Measurements from ENCODE around the gene FNIP2.
"Not testable (repeated sequence)": the region's sequence is repeated elsewhere in the genome, so short reads cannot be mapped to it uniquely, and the experiment has no call there.

Gene FNIP2

GRCh38 chr4:158941895-158942294 is 173.1 kb downstream of the FNIP2 start:
- CTCF ChIA-PET = no interaction called here
- POLR2A ChIA-PET = no interaction called here
- no peak for DNase-seq (ENCODE audit: extremely low spot score)
- TF ChIP-seq ELF4 (IDR thresholded peaks at IDR 0.05) = no peak
- TF ChIP-seq NFRKB (IDR thresholded peaks at IDR 0.05) = no peak
- no peak for TF ChIP-seq FOXM1 (IDR thresholded peaks at IDR 0.05; ENCODE audit: borderline replicate concordance)

- no peak for DNase-seq (ENCODE audit: extremely low spot score)
- ChIA-PET CTCF (interaction anchor here (0.6 kb wide), 1 partner anchor 134 kb away, joined by 3 read pairs; no protein-coding TSS in a partner anchor), POLR2A (no interaction called here)
- no peak for TF ChIP-seq FOXM1 (IDR thresholded peaks at IDR 0.05; ENCODE audit: borderline replicate concordance)
Observed at GRCh38 chr4:158945529-158946108, 176.8 kb downstream of the FNIP2 start.

- ChIA-PET POLR2A (no interaction called here), CTCF (no interaction called here)
- no peak for DNase-seq (ENCODE audit: extremely low spot score)
- TF ChIP-seq BHLHE40 (IDR thresholded peaks at IDR 0.05; ENCODE audit: borderline replicate concordance) (no peak), FOXK2 (IDR thresholded peaks at IDR 0.05) (no peak), CTBP1 (IDR thresholded peaks at IDR 0.05; ENCODE audit: borderline replicate concordance) (no peak), NFRKB (IDR thresholded peaks at IDR 0.05) (no peak), FOXM1 (IDR thresholded peaks at IDR 0.05; ENCODE audit: borderline replicate concordance) (no peak), TARDBP (IDR thresholded peaks at IDR 0.05) (no peak), PKNOX1 (IDR thresholded peaks at IDR 0.05) (no peak), FOXA1 (IDR thresholded peaks at IDR 0.05) (no peak), ARNT (IDR thresholded peaks at IDR 0.05) (no peak), ZNF384 (IDR thresholded peaks at IDR 0.05) (no peak)
Observed at GRCh38 chr4:158946825-158947224, 178.0 kb downstream of the FNIP2 start.

GRCh38 chr4:158948071-158948470 is 179.2 kb downstream of the FNIP2 start:
- no peak for DNase-seq (ENCODE audit: extremely low spot score)
- CTCF ChIA-PET = no interaction called here
- POLR2A ChIA-PET = no interaction called here
- TF ChIP-seq SP1 (IDR thresholded peaks at IDR 0.05) (no peak), FOXK2 (IDR thresholded peaks at IDR 0.05) (no peak), FOXA1 (IDR thresholded peaks at IDR 0.05) (no peak), ZNF384 (IDR thresholded peaks at IDR 0.05) (no peak), SUZ12 (IDR thresholded peaks at IDR 0.05) (no peak), ARNT (IDR thresholded peaks at IDR 0.05) (no peak), NFRKB (IDR thresholded peaks at IDR 0.05) (no peak), PKNOX1 (IDR thresholded peaks at IDR 0.05) (no peak), TARDBP (IDR thresholded peaks at IDR 0.05) (no peak), ELF4 (IDR thresholded peaks at IDR 0.05) (no peak), CTBP1 (IDR thresholded peaks at IDR 0.05; ENCODE audit: borderline replicate concordance) (no peak), LEF1 (IDR thresholded peaks at IDR 0.05; ENCODE audit: borderline replicate concordance) (no peak), HDGF (IDR thresholded peaks at IDR 0.05; ENCODE audit: borderline replicate concordance) (no peak), FOXM1 (IDR thresholded peaks at IDR 0.05; ENCODE audit: borderline replicate concordance) (no peak), L3MBTL2 (conservative IDR thresholded peaks at IDR 0.05) (no peak), BHLHE40 (IDR thresholded peaks at IDR 0.05; ENCODE audit: borderline replicate concordance) (no peak)

GRCh38 chr4:158949099-158949498 is 180.3 kb downstream of the FNIP2 start:
- DNase-seq (ENCODE audit: extremely low spot score) = no peak
- ChIA-PET POLR2A (no interaction called here), CTCF (interaction anchor here (0.6 kb wide), 1 partner anchor 497 kb away, joined by 4 read pairs; no protein-coding TSS in a partner anchor)
- TF ChIP-seq SP1 (IDR thresholded peaks at IDR 0.05) = no peak
- TF ChIP-seq ZNF384 (IDR thresholded peaks at IDR 0.05) = no peak
- no peak for TF ChIP-seq ARNT (IDR thresholded peaks at IDR 0.05)
- no peak for TF ChIP-seq FOXM1 (IDR thresholded peaks at IDR 0.05; ENCODE audit: borderline replicate concordance)
- TF ChIP-seq SUZ12 (IDR thresholded peaks at IDR 0.05) = no peak
- no peak for TF ChIP-seq CTBP1 (IDR thresholded peaks at IDR 0.05; ENCODE audit: borderline replicate concordance)
- TF ChIP-seq L3MBTL2 (conservative IDR thresholded peaks at IDR 0.05) = no peak
- TF ChIP-seq FOXK2 (IDR thresholded peaks at IDR 0.05) = no peak
- TF ChIP-seq FOXA1 (IDR thresholded peaks at IDR 0.05) = no peak
- no peak for TF ChIP-seq PKNOX1 (IDR thresholded peaks at IDR 0.05)

GRCh38 chr4:158952221-158952774 is 183.5 kb downstream of the FNIP2 start:
- CTCF ChIA-PET = not testable (repeated sequence)

GRCh38 chr4:158956345-158956744 is 187.5 kb downstream of the FNIP2 start:
- CTCF ChIA-PET; POLR2A ChIA-PET; DNase-seq (ENCODE audit: extremely low spot score): not testable (repeated sequence)

More at GRCh38 chr4:158952221-158952774, 183.5 kb downstream of the FNIP2 start:
- DNase-seq (ENCODE audit: extremely low spot score); POLR2A ChIA-PET: not testable (repeated sequence)

GRCh38 chr4:158956918-158957317 is 188.1 kb downstream of the FNIP2 start:
- DNase-seq (ENCODE audit: extremely low spot score); POLR2A ChIA-PET; CTCF ChIA-PET: not testable (repeated sequence)

Data from HEK293T (cell line).